Body of pancreas (tissue), 4 donors: Measurements from ENCODE around the gene NQO2.
A peak's percentile ranks its signal among the peaks of the same experiment; 100 is the strongest.

ENCODE experiments used
- POLR2A ChIP-seq, 3 donors: fragments of 450-650 bp; IDR thresholded peaks; one replicate each; pipeline ENCODE4 v1.6.1; 2016; ENCODE audit warnings: antibody characterized with exemption in 3 of 3, mild to moderate bottlenecking in 2 of 3
- TF ChIP-seq, protein P1 (sequence below), 7 experiments: fragments of 450-650 bp in 4 of 7; fragments of 200-600 bp in 3 of 7; sonication (generic) in 3 of 7; IDR thresholded peaks; one replicate each; pipeline ENCODE4 v1.5.1; 2016 to 2019; ENCODE audit warnings: antibody characterized with exemption in 7 of 7

GRCh38 chr6:2989332-2990247 is 10.1 kb upstream of the NQO2 start:
- TF ChIP-seq, protein P1, sequence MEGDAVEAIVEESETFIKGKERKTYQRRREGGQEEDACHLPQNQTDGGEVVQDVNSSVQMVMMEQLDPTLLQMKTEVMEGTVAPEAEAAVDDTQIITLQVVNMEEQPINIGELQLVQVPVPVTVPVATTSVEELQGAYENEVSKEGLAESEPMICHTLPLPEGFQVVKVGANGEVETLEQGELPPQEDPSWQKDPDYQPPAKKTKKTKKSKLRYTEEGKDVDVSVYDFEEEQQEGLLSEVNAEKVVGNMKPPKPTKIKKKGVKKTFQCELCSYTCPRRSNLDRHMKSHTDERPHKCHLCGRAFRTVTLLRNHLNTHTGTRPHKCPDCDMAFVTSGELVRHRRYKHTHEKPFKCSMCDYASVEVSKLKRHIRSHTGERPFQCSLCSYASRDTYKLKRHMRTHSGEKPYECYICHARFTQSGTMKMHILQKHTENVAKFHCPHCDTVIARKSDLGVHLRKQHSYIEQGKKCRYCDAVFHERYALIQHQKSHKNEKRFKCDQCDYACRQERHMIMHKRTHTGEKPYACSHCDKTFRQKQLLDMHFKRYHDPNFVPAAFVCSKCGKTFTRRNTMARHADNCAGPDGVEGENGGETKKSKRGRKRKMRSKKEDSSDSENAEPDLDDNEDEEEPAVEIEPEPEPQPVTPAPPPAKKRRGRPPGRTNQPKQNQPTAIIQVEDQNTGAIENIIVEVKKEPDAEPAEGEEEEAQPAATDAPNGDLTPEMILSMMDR (IDR thresholded peaks at IDR 0.05) = peak in 4 of 7 experiments; percentile 1 to 32 (median 8)
- TF ChIP-seq POLR2A (IDR thresholded peaks at IDR 0.05) = peak in 2 of 3 donors; percentile 65 to 90
